Testis (tissue), 3 donors: Measurements from ENCODE around the gene CYP4F12. TPM values are rescaled to one million over a fixed set of nuclear protein-coding genes. Genes with fewer than 3 reads are reported as not detected.

Experiments
- DNase-seq: peaks from one replicate; pipeline ENCODE4 v3.0.0-alpha.2; 2019
- H3K27ac ChIP-seq, 2 donors: fragments of 200-600 bp; sonication (generic); one replicate each; pipeline ENCODE4 v1.5.1; 2019
- H3K27me3 ChIP-seq: fragments of 200-600 bp; sonication (generic); one replicate; pipeline ENCODE4 v1.5.1; 2019
- H3K36me3 ChIP-seq: fragments of 200-600 bp; sonication (generic); one replicate; pipeline ENCODE4 v1.5.1; 2017; ENCODE audit warnings: low read depth; ENCODE audit errors: missing control alignments
- H3K4me1 ChIP-seq: fragments of 200-600 bp; sonication (generic); one replicate; pipeline ENCODE4 v1.5.1; 2019
- H3K4me3 ChIP-seq, 2 donors: fragments of 200-600 bp; sonication (generic); one replicate each; pipeline ENCODE4 v1.5.1; 2017 to 2019
- H3K9me3 ChIP-seq: fragments of 200-600 bp; sonication (generic); one replicate; pipeline ENCODE4 v1.5.1; 2017
- CTCF ChIP-seq, 3 experiments: fragments of 450-650 bp in 2 of 3; fragments of 200-600 bp in 1 of 3; sonication (generic) in 1 of 3; IDR thresholded peaks; one replicate each; pipeline ENCODE4 v1.5.1; 2016 to 2019; ENCODE audit warnings: antibody characterized with exemption in 3 of 3, mild to moderate bottlenecking in 2 of 3, moderate library complexity in 1 of 3
- POLR2A ChIP-seq: fragments of 450-650 bp; IDR thresholded peaks from one replicate; pipeline ENCODE4 v1.6.1; 2017; ENCODE audit warnings: antibody characterized with exemption, mild to moderate bottlenecking, moderate library complexity
- WGBS, 2 donors: methylation state at CpG; one replicate each; pipeline ENCODE4 v1.1.5; 2018; 5-methylcytosine and 5-hydroxymethylcytosine counted together
- intact Hi-C: fragments of 100-400 bp; cut with DNase I; formaldehyde crosslinking; loops from one replicate; pipeline ENCODE4 v1.15.1; 2023; ENCODE audit warnings: low total_unique reads
- polyA plus RNA-seq: library from polyadenylated mRNA; stranded (reverse); fragments of 350-450 nt; fragmentation: Illumina TruSeq; extraction: RNeasy Lipid Tissue Mini Kit (QIAGEN cat#74804); gene quantifications from one replicate; pipeline ENCODE4 v1.2.3, GENCODE V29; 2014; ENCODE audit warnings: low read depth, low replicate concordance; ENCODE audit not compliant: insufficient read depth
- total RNA-seq, 2 donors: library from RNA; depleted of rRNA; stranded (reverse); fragments of >200 nt; gene quantifications; one replicate each; pipeline ENCODE4 v1.2.3, GENCODE V29; 2016

CYP4F12 gene
- total and polyA plus RNA-seq, 3 donors from 2014 or later, result 1.2 to 7.2 (median 4.2) TPM

GRCh38 chr19:15717809-15718208 lies 44.9 kb downstream of the CYP4F12 start:
- TF ChIP-seq CTCF (IDR thresholded peaks at IDR 0.05) (no peak), POLR2A (no peak)
- no peak for DNase-seq
- H3K9me3 ChIP-seq, result no peaks in the 10 kb centered on the region
- no peaks in the 10 kb centered on the region for H3K36me3 ChIP-seq
- no peaks in the 10 kb centered on the region for H3K4me1 ChIP-seq
- no peak overlapping the region for H3K27ac ChIP-seq
- no peak overlapping the region for H3K4me3 ChIP-seq
- 23 to 33% methylated on average over 1 to 6 of the region's 6 CpGs for WGBS, 2 donors
- H3K27me3 ChIP-seq, result no peaks in the 10 kb centered on the region
- intact Hi-C loops, result no loop called here

- no peak for DNase-seq
- no peaks in the 10 kb centered on the region for H3K9me3 ChIP-seq
- no peak overlapping the region for H3K27ac ChIP-seq
- 76 to 89% methylated on average over 1 of the region's 1 CpG for WGBS, 2 donors
- H3K36me3 ChIP-seq, result no peaks in the 10 kb centered on the region
- H3K27me3 ChIP-seq, result no peaks in the 10 kb centered on the region
- H3K4me3 ChIP-seq, result no peak overlapping the region
- H3K4me1 ChIP-seq, result no peaks in the 10 kb centered on the region
- TF ChIP-seq POLR2A (no peak), CTCF (IDR thresholded peaks at IDR 0.05) (no peak)
- intact Hi-C loops, result no loop called here
Observed at GRCh38 chr19:15721268-15721667, 48.4 kb downstream of the CYP4F12 start.

GRCh38 chr19:15722956-15723355 lies 50.1 kb downstream of the CYP4F12 start:
- intact Hi-C loops, result no loop called here
- DNase-seq, result no peak
- 14 to 15% methylated on average over 23 to 24 of the region's 25 CpGs for WGBS, 2 donors
- H3K9me3 ChIP-seq, result no peaks in the 10 kb centered on the region
- no peaks in the 10 kb centered on the region for H3K36me3 ChIP-seq
- TF ChIP-seq POLR2A, result no peak
- no peaks in the 10 kb centered on the region for H3K27me3 ChIP-seq
- H3K4me1 ChIP-seq, result no peaks in the 10 kb centered on the region
- H3K4me3 ChIP-seq, result no peak overlapping the region
- no peak overlapping the region for H3K27ac ChIP-seq

- H3K4me1 ChIP-seq, result no peaks in the 10 kb centered on the region
- no peaks in the 10 kb centered on the region for H3K36me3 ChIP-seq
- no peak for TF ChIP-seq CTCF (IDR thresholded peaks at IDR 0.05)
- no peak for TF ChIP-seq POLR2A
- no peak for DNase-seq
- H3K27ac ChIP-seq, result no peak within 1 kb of the TSS
- no peaks in the 10 kb centered on the region for H3K9me3 ChIP-seq
- H3K4me3 ChIP-seq, result no peak within 1 kb of the TSS
- no peaks in the 10 kb centered on the region for H3K27me3 ChIP-seq
- 71 to 77% methylated on average over 5 of the region's 5 CpGs for WGBS, 2 donors
- intact Hi-C loops, result no loop called here
Observed at GRCh38 chr19:15727724-15728123, 54.8 kb downstream of the CYP4F12 start, which contains the start of gene OR10H2. OR10H2 (plus strand) TSS chr19:15728024; CDS start chr19:15728044, 20 bp downstream.

- no peak for DNase-seq
- Histone ChIP-seq H3K27ac (no peak overlapping the region), H3K36me3 (no peaks in the 10 kb centered on the region), H3K9me3 (no peaks in the 10 kb centered on the region), H3K4me3 (no peak overlapping the region), H3K27me3 (no peaks in the 10 kb centered on the region), H3K4me1 (no peaks in the 10 kb centered on the region)
- WGBS, 2 donors, result 44 to 48% methylated on average over 1 of the region's 1 CpG
- no peak for TF ChIP-seq POLR2A
- TF ChIP-seq CTCF (IDR thresholded peaks at IDR 0.05), result no peak
- intact Hi-C loops, result no loop called here
Observed at GRCh38 chr19:15730538-15730937, 57.7 kb downstream of the CYP4F12 start.
